HG03108 (cell line): ENCODE results near the gene HTRA2.

ENCODE experiments used
- ATAC-seq: cut with Tn5 transposase; IDR thresholded peaks from one replicate; pipeline ENCODE4 v1.9.1; 2021; ENCODE audit warnings: moderate library complexity; ENCODE audit not compliant: unreplicated experiment

Gene HTRA2

GRCh38 chr2:74499940-74500577 is 29.7 kb upstream of the HTRA2 start:
- no peak for ATAC-seq

DNA sequence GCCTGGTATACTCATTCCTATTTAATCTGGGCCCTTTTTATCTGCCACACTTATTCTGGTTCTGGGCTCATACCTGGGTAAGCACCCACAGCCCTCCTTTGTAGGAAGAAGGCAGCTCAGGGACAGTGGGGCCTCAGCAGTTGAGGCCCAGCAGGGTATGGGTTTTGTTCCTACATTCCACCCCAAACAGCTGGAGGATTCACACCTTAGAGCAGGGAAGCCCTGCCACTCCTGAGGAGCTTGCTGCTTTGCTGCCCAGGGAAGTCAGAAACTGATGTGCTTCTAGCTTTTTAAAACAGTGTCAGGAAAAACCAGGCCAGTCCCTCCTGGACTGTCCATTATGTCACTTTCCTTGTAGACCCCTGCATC is 29.2 kb upstream of the HTRA2 start:
- no peak for ATAC-seq

- no peak for ATAC-seq
These were observed 28.2 kb upstream of the HTRA2 start for GRCh38 chr2:74501335-74502071.

GRCh38 chr2:74502147-74502719 is 27.5 kb upstream of the HTRA2 start:
- no peak for ATAC-seq

DNA sequence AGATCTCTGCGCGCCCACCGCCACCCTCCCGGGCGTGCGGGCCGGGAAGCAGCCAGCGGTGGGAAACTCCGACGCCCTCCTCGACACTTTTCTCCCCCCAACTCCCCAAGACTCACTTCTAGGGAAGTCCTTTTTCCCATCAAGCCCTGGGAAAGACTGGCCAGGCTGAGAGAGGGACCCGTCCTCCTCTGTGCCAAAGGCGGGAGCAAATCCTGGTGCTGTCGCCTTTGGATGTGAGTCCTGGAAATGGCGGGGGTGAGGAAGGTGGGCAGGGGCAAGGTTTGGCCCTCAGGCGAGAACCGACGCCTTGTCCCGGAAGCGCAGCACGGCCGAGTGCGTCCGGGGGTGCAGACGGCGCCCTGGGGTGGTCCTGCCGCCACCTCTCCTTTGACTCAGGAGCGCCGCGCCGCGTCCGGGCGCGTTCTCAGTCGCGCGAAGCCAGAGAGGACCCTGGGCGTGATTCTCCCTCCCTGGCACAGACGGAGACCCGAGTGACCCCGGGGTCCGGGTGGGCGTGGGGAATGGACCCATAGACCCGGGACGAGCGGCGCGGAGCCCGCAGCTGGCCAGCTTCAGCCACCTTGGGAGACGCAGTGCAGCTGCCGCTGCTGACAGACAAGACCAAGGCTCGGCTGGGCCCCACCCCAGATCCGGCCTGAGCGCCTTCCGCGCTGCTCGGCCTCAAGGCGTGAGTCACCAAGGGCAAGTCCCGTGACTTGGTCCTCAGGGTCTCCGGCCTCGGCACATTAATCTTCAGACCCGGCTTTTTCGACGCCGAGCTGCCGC is 26.8 kb upstream of the HTRA2 start:
- peak; percentile 35 for ATAC-seq

- ATAC-seq = no peak
These were observed 25.9 kb upstream of the HTRA2 start for GRCh38 chr2:74503506-74504475.

DNA sequence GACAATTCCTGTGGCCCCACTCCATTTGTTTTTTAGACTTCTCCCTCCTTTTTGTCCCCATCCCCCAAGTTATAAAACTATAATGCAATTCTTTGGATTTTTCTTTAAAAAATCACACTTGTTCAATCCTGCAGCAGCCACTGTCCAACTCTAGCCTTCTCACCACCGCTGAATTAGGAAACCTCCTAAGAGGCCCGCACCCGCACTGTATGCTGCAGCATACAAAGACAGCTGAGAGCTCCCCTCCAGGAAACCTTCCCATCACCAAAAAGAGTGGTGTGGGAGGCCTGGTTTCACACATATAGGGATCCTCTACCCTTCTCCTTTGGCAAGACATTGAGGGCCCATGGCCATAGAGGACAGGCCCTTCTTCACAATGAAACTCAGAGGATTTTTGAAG is 25.1 kb upstream of the HTRA2 start:
- ATAC-seq = no peak

DNA sequence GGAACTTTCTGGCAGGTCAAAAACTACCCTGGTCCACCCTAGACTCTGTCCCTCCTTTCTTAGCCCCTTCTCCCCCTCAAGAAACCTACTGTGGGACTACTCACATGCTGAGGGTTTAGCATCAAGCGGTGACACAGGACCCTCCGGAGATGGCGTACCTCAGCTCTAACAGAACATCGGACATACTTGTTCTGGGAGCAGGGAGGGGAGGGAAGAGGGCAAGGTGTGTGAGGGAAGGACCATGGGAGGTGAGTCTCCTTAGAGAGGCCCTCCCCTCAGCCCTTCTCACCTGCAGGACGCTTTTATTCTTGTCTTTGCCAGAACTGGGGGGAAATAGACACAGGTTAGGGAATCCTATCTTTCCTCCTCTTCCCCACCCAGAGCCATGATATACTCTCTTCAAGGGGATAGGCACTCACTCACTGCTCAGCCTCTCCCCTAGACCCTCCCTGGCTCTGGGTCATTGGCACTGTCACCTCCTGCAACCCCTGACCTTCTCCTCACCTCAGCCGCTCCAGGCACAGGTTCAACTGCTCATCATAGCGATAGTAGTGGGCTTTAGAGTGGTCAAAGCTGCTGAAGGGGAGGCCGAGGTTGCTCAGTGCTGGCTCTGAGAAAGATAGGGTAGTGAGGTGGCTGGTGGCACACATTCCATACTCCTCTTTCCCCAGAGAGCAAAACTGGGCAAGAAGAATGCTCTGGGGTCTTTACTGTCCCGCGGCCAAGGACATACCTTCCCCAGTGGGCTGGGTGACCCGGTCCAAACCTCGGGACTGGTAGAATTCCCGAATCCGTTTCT is 24.1 kb upstream of the HTRA2 start:
- no peak for ATAC-seq

- peak; percentile 81 for ATAC-seq
These were observed 22.4 kb upstream of the HTRA2 start, which contains the start of gene PCGF1 for GRCh38 chr2:74507145-74507925. Gene PCGF1 (minus strand): TSS chr2:74507695. CDS start chr2:74507668, 27 bp downstream.

DNA sequence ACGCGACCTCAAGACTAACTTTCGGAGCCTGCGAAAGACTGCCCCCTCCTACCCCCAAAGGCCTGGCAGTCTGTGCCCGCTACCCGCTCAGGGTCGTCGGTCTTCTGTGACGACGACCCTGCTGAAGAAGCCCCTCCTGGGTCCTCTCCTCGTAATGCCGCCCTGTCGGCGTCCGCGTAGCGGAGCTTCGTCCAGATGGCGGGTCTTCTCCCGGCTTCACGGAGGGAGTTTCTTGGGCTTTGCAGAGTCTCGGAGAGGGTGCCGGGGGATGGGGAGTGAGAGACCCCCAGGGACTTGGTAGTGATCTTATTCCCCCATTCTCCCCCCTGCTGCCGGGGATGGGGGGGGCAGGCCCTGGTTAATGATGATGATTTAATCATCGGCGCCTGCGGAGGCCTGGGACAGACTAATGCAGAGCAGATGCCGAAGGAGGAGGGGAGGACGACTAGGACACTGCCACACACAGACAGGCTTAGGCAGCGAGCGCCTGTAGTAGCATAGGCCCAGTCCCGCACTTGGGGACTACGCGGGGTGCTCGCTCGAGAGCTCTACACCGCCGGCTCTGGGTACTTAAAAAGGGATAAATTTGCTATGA is 21.7 kb upstream of the HTRA2 start:
- ATAC-seq = peak; percentile 3

- ATAC-seq = no peak
These were observed 19.5 kb upstream of the HTRA2 start for GRCh38 chr2:74510272-74510671.

DNA sequence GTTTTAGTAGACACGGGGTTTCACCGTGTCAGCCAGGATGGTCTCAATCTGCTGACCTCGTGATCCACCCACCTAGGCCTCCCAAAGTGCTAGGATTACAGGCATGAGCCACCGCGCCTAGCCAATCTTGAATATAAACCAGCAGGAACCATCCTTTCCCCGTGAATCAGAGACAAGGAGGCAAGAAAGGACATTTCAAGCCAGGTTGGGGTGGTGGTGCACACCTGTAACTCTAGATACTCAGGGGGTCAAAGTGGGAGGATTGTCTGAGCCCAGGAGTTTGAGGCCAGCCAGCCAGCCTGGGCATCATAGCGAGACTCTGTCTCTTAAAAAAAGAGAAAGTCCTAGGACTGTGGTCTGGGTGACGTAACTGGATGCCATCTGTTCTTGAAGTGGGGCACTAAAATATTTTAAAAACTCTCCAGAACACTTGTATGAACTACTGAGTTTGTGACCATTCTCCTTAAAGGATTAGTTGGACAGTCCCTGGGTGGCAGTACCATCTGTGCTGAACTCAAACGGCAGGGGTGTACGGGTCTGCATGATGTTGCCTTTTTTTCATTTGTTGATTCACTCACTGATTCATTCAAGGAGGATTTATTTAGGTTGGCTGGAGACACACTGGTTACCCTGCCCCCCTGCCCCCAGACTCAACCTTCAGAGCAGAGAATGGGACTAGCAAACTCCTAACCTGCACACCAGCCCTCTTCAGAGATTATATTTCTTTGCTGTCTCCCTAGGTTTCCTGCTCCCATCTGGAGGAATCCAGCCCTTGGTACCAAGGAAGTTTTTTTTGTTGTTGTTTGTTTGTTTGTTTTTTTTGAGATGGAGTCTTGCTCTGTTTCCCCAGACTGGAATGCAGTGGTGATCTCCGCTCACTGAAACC is 18.4 kb upstream of the HTRA2 start:
- no peak for ATAC-seq

DNA sequence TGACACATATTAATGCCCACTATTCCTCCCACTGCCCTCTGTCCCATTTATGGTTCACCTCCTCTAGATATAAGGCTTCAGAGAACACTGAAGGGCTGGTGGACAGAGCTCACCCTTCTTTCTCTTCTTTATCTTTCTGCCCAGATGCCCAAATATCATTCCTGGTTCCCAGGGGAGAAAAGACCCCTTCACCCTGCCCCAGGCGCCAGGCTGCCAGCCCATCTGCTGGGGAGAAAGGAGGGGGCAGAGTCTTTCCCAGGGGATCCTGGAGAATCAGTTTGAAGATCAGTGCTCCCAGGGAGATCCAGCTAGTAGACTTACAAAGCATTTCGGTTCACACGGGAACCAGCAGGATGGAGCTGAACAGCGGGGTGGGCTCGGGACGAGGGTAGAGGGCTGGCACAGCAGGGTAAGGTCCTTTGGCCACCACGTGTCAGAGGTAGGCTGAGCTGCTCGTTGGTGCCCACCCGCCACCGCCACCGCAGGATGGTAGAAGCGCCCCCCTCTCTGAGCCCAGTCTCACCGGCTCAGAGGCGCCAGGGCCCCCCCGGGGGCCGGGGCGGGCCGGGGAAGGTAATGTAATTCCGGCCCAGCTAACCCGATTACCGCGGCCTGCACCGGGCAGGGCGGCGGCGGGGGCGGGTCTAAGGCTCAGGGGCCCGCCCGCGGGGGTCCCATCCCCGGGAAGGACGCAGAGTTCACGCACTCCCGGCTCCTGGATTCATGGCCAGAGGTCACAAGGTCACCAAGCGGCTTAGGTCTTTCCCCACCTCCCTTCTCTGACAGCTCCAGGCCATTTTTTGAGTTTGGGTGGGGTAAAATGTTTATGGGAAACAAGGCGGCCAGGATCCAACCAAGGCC is 16.8 kb upstream of the HTRA2 start:
- no peak for ATAC-seq

DNA sequence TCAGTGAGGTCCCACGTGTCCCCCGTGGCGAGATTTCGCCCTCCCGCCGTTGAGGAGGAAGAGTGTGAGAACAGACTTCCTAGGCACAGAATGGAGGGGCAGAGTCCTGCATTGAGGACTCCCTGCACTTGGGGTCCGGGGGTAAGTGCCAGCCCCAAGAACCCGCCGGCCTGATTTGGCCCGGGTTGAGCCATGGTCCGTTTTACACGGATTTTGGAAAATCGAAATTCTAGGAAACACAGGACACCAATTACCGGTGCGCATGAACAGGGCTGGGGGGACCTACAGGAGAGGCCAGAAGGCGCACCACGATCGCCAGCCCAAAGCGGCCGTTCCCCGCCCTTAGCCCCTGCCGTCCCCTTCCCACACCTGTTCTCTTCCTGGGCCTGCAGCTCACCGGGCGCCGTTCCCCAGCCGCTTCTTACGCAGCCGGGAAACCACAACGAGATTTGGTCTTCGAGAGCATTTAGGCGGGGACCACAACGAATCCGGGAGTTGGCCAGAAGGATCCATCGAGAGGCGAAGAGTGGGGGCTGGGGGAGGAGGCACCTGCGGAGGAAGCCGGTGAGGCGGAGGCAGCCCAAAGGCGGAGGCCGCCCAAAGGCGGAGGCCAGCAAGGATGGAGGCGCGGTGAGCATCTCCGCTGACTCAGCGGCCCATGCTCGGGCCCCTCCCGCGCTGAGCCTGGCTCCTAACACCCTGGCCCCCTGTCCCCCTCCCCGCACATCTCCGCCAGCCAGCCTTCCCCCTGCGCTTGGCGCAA is 15.9 kb upstream of the HTRA2 start:
- ATAC-seq = no peak

- ATAC-seq = no peak
These were observed 15.1 kb upstream of the HTRA2 start, which contains the start of gene TLX2 for GRCh38 chr2:74514368-74515270. Gene TLX2 (plus strand): TSS chr2:74514450. CDS start chr2:74514807, 357 bp downstream.
